Retinal pigment epithelial cell (primary cell): Measurements from ENCODE around the gene TBC1D22A.

Experiments used
- DNase-seq: peaks from one replicate; pipeline ENCODE4 v3.0.0-alpha.2; 2010; ENCODE audit warnings: low read depth
- H3K4me3 ChIP-seq: 2 replicates; pipeline ENCODE4 v1.5.1; 2011; ENCODE audit warnings: mild to moderate bottlenecking, low read length, control low read depth, moderate library complexity
- TF ChIP-seq, protein P1 (sequence below): conservative IDR thresholded peaks from 2 replicates; pipeline ENCODE4 v1.5.1; 2011; ENCODE audit warnings: low read depth, low read length, control low read depth, inconsistent platforms

The TBC1D22A gene

DNA sequence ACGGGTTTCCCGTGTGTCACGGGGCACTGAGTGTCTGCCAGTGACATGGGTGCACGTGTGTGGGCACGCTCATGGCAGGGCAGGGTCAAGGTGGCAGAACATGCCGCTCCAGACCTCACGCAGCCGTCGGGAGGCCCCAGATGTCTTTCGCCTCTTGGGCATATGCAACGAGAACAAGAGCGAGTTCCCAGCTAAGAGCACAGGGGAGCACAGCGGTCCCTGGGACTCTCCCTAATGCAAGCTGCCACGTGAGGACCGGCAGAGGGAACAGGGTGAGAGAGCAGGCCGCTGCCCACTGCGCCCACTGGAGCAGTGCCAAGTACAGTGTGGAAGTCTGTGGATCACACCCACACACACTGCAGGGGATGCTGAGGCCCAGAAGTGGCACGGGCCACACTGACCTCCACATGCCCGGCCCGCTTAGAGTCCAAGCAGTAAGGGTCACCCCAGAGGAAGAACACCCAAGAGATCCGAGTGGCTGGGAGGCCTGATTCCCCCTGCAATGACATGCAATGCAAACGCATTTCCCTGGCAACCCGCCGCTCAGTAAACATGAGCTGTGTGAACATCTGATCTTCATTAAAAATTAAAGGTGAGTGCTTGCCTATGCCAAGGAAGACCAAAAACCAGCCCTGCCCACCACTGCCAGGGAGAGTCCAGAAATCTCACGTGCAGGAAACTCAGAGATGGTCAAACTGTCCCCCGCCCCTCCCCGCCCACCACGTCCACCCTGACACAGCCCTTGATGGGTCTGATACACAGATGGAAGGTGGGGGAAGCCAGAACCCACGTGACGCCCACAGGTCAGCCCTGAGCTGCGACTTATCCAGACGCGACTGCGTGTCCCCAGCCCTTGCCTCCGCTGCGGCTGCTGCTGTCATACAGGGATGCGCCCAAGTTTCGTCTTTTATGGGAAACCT lies 36.1 kb upstream of the TBC1D22A start:
- TF ChIP-seq, protein P1, sequence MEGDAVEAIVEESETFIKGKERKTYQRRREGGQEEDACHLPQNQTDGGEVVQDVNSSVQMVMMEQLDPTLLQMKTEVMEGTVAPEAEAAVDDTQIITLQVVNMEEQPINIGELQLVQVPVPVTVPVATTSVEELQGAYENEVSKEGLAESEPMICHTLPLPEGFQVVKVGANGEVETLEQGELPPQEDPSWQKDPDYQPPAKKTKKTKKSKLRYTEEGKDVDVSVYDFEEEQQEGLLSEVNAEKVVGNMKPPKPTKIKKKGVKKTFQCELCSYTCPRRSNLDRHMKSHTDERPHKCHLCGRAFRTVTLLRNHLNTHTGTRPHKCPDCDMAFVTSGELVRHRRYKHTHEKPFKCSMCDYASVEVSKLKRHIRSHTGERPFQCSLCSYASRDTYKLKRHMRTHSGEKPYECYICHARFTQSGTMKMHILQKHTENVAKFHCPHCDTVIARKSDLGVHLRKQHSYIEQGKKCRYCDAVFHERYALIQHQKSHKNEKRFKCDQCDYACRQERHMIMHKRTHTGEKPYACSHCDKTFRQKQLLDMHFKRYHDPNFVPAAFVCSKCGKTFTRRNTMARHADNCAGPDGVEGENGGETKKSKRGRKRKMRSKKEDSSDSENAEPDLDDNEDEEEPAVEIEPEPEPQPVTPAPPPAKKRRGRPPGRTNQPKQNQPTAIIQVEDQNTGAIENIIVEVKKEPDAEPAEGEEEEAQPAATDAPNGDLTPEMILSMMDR = no peak
- no peak overlapping the region for H3K4me3 ChIP-seq
- DNase-seq = no peak

- TF ChIP-seq, protein P1 = no peak
- DNase-seq = no peak
- no peak overlapping the region for H3K4me3 ChIP-seq
These were observed 35.5 kb upstream of the TBC1D22A start for GRCh38 chr22:46726986-46727317.

DNA sequence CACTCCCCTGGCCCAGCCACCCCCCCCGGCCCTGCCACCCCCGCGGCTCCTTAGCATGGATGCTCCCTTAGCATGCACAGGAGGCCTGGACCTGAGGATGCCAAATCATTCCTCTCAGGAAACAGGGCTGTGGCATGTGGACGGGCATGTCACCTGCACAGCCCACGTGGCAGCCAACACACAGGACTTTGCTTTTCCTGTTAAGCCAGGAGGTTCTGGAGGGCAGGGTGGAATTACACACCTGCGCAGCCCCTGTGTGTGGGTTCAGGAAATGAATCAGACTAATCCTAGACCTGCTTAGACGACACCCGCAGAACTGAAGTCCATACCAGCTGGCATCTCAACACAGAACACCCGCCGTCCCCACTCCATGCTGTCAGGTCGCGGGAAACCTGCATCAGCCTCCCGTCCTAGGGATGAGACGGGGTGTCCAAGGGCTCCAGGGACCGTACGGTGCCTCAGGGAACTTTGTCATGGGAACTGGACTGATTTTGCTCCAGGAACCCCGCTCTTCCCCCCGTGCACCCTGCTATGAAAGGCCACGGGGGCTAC lies 34.6 kb upstream of the TBC1D22A start:
- TF ChIP-seq, protein P1 = no peak

DNA sequence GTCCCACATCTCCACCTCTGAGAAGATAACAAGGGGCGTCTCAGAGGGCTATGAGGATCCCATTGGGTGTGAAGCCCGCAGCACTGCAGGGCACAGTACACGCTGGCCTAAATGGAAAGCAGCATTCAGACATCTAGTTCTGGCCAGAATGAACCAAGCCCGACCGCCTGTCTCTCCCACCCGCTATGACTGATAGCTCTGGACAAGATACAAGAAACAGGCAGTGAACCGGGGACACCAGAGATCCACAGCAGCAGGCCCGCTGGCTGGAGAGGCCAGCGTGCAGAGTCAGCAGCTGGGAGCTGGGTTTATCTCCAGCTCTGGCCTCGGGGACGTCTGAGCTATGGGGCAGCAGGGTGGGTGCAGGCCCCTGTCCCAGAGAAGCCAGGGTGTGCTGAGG lies 34.0 kb upstream of the TBC1D22A start:
- no peak for DNase-seq
- TF ChIP-seq, protein P1 = no peak
- no peak overlapping the region for H3K4me3 ChIP-seq

More for the DNA sequence above, 34.6 kb upstream of the TBC1D22A start:
- no peak overlapping the region for H3K4me3 ChIP-seq
- DNase-seq = no peak

GRCh38 chr22:46730568-46731245 lies 31.7 kb upstream of the TBC1D22A start:
- DNase-seq = no peak
- TF ChIP-seq, protein P1 = no peak
- H3K4me3 ChIP-seq = no peak overlapping the region

GRCh38 chr22:46731246-46732040 lies 31.0 kb upstream of the TBC1D22A start:
- no peak overlapping the region for H3K4me3 ChIP-seq
- TF ChIP-seq, protein P1 = no peak

More at GRCh38 chr22:46731246-46732040, 31.0 kb upstream of the TBC1D22A start:
- peak; percentile 30 for DNase-seq
